ENCODE measurements around the gene JAKMIP3. TPM values are rescaled to one million over a fixed set of nuclear protein-coding genes. Genes with fewer than 3 reads are reported as not detected.

JAKMIP3 gene
- total RNA-seq, 1 donor from 2014 or later, result 0.12 TPM

GRCh38 chr10:132109341-132110110, 43.8 kb downstream of the JAKMIP3 start:
- no peak for DNase-seq (ENCODE audit: extremely low read depth, low read depth, low spot score)

DNA sequence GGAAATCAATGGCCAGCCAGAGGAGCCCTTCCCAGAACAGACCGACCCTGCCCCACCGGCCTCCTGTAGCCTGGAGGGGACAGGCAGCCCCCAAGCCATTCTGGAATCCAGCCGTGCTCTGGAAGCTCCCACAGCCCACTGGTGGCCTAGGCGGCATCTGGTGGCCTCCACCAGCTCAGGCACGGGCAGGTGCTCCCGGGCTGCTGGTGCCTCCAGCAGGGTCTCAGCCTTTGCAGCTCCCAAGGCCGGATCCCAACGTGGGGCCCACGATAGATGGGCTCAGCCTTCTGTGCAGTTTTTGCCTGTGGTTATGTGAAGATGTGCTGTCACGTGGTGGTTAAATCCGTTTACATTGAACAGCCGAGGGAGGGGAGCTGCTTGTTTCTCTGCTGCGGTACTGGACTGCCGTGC, 44.4 kb downstream of the JAKMIP3 start:
- DNase-seq (ENCODE audit: extremely low read depth, low read depth, low spot score), result no peak

DNA sequence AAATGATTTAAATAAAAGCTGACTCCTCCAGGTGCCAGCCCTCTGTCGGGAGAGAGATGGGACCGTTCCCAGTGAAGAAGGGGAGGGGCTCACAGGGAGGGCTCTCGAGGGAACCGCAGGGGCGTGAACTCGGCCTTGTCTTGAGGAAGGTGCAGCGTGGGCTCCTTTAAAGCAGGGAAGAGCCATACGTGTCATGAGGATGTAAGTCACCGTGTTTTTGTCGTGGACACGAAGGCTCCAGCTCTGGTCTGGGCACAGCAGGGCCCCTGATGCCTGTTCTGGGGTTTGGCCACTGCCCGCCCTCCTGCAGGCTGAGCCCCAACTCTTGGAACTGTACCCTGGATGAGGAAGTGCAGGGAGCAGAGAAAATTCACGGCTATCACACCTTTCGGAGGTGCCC, 45.0 kb downstream of the JAKMIP3 start:
- no peak for DNase-seq (ENCODE audit: extremely low read depth, low read depth, low spot score)

- no peak for DNase-seq (ENCODE audit: extremely low read depth, low read depth, low spot score)
Observed at GRCh38 chr10:132111121-132111731, 45.5 kb downstream of the JAKMIP3 start.

DNA sequence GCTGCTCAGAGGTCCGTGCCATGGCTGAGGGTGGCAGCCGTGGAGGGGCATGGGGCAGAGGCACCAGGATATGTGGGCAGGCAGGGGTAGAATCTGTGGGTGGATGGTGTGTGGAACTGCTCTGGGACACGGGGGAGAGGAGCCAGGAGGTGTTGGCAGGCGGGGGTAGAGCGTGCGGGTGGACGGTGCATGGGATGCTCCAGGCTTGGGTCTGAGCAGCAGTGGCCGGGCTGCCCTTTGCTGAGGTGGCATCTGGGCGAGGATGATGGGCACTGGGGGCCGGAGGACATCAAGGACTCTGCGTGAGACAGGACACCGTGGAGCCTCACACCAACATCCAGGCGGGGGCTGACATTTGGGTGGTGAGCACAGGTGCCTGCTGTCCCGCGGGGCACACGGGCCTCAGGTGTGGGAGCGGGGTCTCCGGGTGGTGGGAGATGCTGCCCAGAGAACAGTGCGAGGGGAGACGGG, 46.2 kb downstream of the JAKMIP3 start:
- no peak for DNase-seq (ENCODE audit: extremely low read depth, low read depth, low spot score)

DNA sequence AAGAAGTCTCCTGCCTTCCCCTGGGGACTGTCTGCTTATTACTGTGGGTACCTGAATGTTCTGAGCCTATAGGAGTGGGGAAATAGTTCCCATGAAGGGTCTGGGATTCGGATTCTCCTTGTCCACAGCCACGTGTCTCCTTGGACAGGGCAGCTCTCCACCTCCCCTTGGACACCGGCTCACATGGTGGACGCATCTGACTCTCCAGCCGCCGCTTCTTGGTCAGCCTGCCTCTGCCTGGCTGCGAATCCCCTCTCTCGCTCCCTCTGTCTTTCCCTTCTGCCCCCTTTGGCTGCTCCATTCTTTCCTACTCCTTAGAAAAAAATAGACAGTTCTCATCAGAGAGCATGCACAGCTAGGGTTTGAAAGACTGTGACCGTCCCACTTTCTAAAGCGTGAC, 46.9 kb downstream of the JAKMIP3 start:
- DNase-seq (ENCODE audit: extremely low read depth, low read depth, low spot score), result no peak

DNA sequence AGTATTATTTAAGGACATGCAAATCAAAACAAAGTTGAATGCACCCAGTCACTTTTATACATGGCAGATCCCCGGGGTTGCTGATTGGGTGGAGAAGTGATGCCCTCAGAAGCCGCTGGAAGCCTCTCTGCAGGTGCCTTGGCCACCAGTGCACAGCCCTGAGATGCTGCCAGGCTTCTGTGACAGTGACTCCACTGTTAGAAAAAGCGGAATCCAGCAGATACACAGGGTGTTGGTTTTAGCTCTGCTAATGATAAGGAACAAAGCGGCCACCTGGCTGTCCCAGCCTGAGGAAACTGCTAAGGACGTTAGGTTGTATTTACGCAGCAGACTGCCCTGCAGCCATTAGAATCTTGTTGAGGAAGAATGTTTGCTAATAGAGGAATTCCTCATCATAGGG, 47.5 kb downstream of the JAKMIP3 start:
- no peak for DNase-seq (ENCODE audit: extremely low read depth, low read depth, low spot score)

GRCh38 chr10:132113766-132114365, 48.1 kb downstream of the JAKMIP3 start:
- no peak for DNase-seq (ENCODE audit: extremely low read depth, low read depth, low spot score)

- no peak for DNase-seq (ENCODE audit: extremely low read depth, low read depth, low spot score)
Observed at GRCh38 chr10:132114953-132115520, 49.3 kb downstream of the JAKMIP3 start.

Other genes with a start within 250 kb of the JAKMIP3 start
- gene PPP2R2D, start 164.9 kb upstream of the JAKMIP3 start, total RNA-seq, result 25.9 and 32.1 TPM in 2 replicates
- 127 and 134 TPM in 2 replicates for gene BNIP3, start 84.0 kb upstream of the JAKMIP3 start, total RNA-seq
- gene DPYSL4, start 121.0 kb downstream of the JAKMIP3 start, total RNA-seq, result 42.2 and 42.6 TPM in 2 replicates
- 7.8 and 11.8 TPM in 2 replicates for gene STK32C, start 242.0 kb downstream of the JAKMIP3 start, total RNA-seq